ENCODE results near the gene VAMP5. TPM values are rescaled to one million over a fixed set of nuclear protein-coding genes. Genes with fewer than 3 reads are reported as not detected.

The VAMP5 gene
- total and polyA plus RNA-seq, 2 experiments from 2014 or later = 0.87 to 7.8 TPM

- Mint-ChIP-seq H3K27me3 (ENCODE audit: insufficient read depth, low read depth, poor library complexity) (peaks cover 15% of the 10 kb centered on the region), H3K36me3 (ENCODE audit: low read depth) (peaks cover 74% of the 10 kb centered on the region), H3K4me1 (peaks cover 48% of the 10 kb centered on the region), H3K27ac (peak overlapping the region; percentile 30; the same call in 1 of the 2 replicates), H3K4me3 (peak overlapping the region; percentile 98), H3K9me3 (peaks cover 1% of the 10 kb centered on the region; the same call in 2 of the 3 replicates)
- peak overlapping the region; percentile 96 for H3K4me2 ChIP-seq
- no peaks in the 10 kb centered on the region for H3K27me3 ChIP-seq (ENCODE audit: insufficient read depth)
- H3K27ac ChIP-seq (ENCODE audit: low read depth) = peak overlapping the region; percentile 100
- ATAC-seq (no peak), DNase-seq (ENCODE audit: low spot score) (no peak)
- TF ChIP-seq ETS1 (IDR thresholded peaks at IDR 0.05) = no peak
- TF ChIP-seq ZNF462 (CRISPR knock-in tag; IDR thresholded peaks at IDR 0.05) = no peak
- no peak for TF ChIP-seq EZH2phosphoT487 (IDR thresholded peaks at IDR 0.05; ENCODE audit: unreplicated experiment)
- TF ChIP-seq CTCF (conservative IDR thresholded peaks at IDR 0.05; ENCODE audit: low read depth in 2 of 2) = no peak
- TF ChIP-seq JUNB (IDR thresholded peaks at IDR 0.05; ENCODE audit: unreplicated experiment) = no peak
- TF ChIP-seq NANOG (IDR thresholded peaks at IDR 0.05; ENCODE audit: borderline replicate concordance) = no peak
- no peak for TF ChIP-seq STAT1 (IDR thresholded peaks at IDR 0.05; ENCODE audit: unreplicated experiment)
- TF ChIP-seq CREB1 (CRISPR knock-in tag; IDR thresholded peaks at IDR 0.05; ENCODE audit: low read depth) = no peak
- H2AFZ ChIP-seq = no peak overlapping the region
- peaks cover 23% of the 10 kb centered on the region for H3K4me1 ChIP-seq (ENCODE audit: insufficient read depth)
- H4K20me1 ChIP-seq (replicated peaks; ENCODE audit: insufficient read depth) = peaks cover 38% of the 10 kb centered on the region
- peaks cover 59% of the 10 kb centered on the region for H3K36me3 ChIP-seq (ENCODE audit: insufficient read depth)
- peak overlapping the region; percentile 92 for H3K4me3 ChIP-seq
- no peaks in the 10 kb centered on the region for H3K9me2 ChIP-seq (ENCODE audit: insufficient read depth)
- H3F3A ChIP-seq (replicated peaks; ENCODE audit: low read depth) = peaks cover 64% of the 10 kb centered on the region
- H3K79me2 ChIP-seq (replicated peaks; ENCODE audit: insufficient read depth) = peaks cover 47% of the 10 kb centered on the region
Observed at GRCh38 chr2:85541262-85541661, 43.0 kb upstream of the VAMP5 start.

Measured in GM23338 (cell line).